ENCODE data around the gene TMEM86B.

TMEM86B gene

GRCh38 chr19:55198651-55199050 lies 29.9 kb downstream of the TMEM86B start:
- no peak for DNase-seq
- Mint-ChIP-seq H3K4me3 (no peak overlapping the region), H3K27me3 (peaks cover 37% of the 10 kb centered on the region), H3K9me3 (no peaks in the 10 kb centered on the region), H3K4me1 (ENCODE audit: low read depth) (no peaks in the 10 kb centered on the region), H3K36me3 (ENCODE audit: low read depth) (no peaks in the 10 kb centered on the region), H3K27ac (no peak overlapping the region)

GRCh38 chr19:55197528-55197927 lies 31.0 kb downstream of the TMEM86B start:
- no peaks in the 10 kb centered on the region for H3K36me3 Mint-ChIP-seq (ENCODE audit: low read depth)

DNA sequence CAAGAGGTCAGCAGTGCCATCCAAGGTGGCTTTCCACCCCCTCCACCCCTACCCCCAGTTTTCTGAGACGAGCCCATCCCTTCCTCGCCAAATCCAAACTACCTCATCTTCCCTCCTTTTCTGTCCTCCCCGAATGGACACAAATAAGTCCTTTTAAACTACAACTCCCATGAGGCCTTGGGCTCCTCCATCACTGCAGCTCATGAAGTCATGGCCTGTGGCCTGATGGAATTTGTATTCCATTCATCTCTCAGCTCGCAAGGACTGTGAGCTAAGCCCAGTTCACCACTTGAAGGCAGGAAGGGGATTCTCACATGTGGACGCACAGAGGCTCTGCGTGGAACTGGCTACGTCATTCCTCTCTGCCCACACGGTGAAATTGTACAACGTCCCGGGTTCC lies 31.8 kb downstream of the TMEM86B start:
- DNase-seq: no peak
- Mint-ChIP-seq H3K4me1 (ENCODE audit: low read depth) (no peaks in the 10 kb centered on the region), H3K36me3 (ENCODE audit: low read depth) (no peaks in the 10 kb centered on the region), H3K27ac (no peak overlapping the region), H3K9me3 (no peaks in the 10 kb centered on the region), H3K27me3 (peaks cover 33% of the 10 kb centered on the region), H3K4me3 (no peak overlapping the region)

More at GRCh38 chr19:55197528-55197927, 31.0 kb downstream of the TMEM86B start:
- Mint-ChIP-seq H3K4me1 (ENCODE audit: low read depth) (no peaks in the 10 kb centered on the region), H3K4me3 (no peak overlapping the region), H3K27ac (no peak overlapping the region), H3K27me3 (peaks cover 37% of the 10 kb centered on the region), H3K9me3 (no peaks in the 10 kb centered on the region)
- no peak for DNase-seq

DNA sequence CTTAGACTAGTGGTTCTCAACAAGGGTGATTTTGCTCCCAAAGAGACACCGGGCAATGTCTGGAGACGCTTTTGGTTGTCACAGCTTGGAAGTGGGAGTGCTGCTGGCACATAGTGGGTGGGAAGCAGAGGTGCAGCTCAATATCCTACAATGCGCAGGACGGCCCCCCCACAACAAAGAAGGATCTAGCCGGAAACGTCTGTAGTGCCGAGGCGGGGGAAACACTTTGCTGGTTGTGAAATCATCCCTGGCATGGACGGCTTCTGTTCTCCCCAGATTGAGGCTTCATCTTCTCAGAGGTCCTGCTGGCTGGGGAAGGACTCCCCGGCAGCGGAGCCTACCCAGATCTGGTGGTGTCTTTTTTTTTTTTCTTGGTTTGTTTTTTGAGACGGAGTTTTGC lies 35.1 kb downstream of the TMEM86B start:
- H3K4me1 Mint-ChIP-seq (ENCODE audit: low read depth): peaks cover 4% of the 10 kb centered on the region
- no peak overlapping the region for H3K27ac Mint-ChIP-seq
- no peaks in the 10 kb centered on the region for H3K36me3 Mint-ChIP-seq (ENCODE audit: low read depth)
- DNase-seq: no peak
- peaks cover 26% of the 10 kb centered on the region for H3K27me3 Mint-ChIP-seq
- no peak overlapping the region for H3K4me3 Mint-ChIP-seq
- no peaks in the 10 kb centered on the region for H3K9me3 Mint-ChIP-seq

DNA sequence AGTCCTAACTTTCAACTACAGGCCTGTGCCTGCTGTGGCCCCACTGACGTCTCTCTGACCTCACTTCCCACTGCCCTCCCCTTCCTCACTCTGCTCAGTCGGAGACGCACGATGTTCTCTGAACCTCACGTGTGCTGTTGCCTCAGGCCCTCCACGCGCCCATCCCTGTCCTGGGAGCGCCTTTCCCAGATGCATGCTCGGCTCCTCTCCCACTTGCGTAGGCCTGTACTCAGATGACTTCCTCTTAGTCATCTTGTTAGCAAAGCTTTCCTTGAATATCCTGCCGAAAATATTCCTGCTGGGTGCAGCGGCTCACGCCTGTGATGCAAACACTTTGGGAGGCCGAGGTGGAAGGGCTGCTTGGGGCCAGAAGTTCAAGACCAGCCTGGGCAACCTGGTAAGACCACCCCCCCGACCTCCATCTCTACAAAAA lies 39.1 kb downstream of the TMEM86B start:
- H3K27ac Mint-ChIP-seq: no peak overlapping the region
- peaks cover 31% of the 10 kb centered on the region for H3K27me3 Mint-ChIP-seq
- no peaks in the 10 kb centered on the region for H3K9me3 Mint-ChIP-seq
- H3K36me3 Mint-ChIP-seq (ENCODE audit: low read depth): no peaks in the 10 kb centered on the region
- no peak for DNase-seq
- peaks cover 5% of the 10 kb centered on the region for H3K4me1 Mint-ChIP-seq (ENCODE audit: low read depth)
- H3K4me3 Mint-ChIP-seq: no peak overlapping the region

GRCh38 chr19:55188625-55189024 lies 39.9 kb downstream of the TMEM86B start:
- no peaks in the 10 kb centered on the region for H3K9me3 Mint-ChIP-seq
- peaks cover 32% of the 10 kb centered on the region for H3K27me3 Mint-ChIP-seq
- H3K4me3 Mint-ChIP-seq: no peak overlapping the region
- H3K36me3 Mint-ChIP-seq (ENCODE audit: low read depth): no peaks in the 10 kb centered on the region
- no peak overlapping the region for H3K27ac Mint-ChIP-seq
- no peak for DNase-seq
- peaks cover 5% of the 10 kb centered on the region for H3K4me1 Mint-ChIP-seq (ENCODE audit: low read depth)

DNA sequence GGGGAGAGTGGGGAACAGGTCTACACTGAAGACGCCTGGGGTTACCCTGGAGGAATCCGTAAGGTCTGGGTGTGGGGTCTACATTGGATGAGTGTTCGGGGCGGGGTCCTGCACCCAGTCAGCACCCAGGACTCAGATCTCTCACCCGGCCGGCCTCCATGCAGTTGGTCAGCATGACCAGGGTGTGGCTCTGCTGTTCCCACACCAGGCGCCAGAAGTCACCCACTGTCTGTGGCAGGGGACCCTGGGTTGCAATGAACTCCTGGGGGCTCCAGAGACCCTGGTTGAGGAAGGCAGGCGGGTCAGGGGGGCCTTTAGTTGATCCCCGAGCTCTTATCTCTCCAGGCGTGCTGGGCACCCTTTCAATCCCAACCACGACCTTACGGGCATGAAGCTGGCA lies 42.5 kb downstream of the TMEM86B start:
- Mint-ChIP-seq H3K9me3 (no peaks in the 10 kb centered on the region), H3K36me3 (ENCODE audit: low read depth) (no peaks in the 10 kb centered on the region), H3K4me1 (ENCODE audit: low read depth) (peaks cover 5% of the 10 kb centered on the region), H3K4me3 (no peak overlapping the region), H3K27me3 (peaks cover 35% of the 10 kb centered on the region), H3K27ac (no peak overlapping the region)
- no peak for DNase-seq

DNA sequence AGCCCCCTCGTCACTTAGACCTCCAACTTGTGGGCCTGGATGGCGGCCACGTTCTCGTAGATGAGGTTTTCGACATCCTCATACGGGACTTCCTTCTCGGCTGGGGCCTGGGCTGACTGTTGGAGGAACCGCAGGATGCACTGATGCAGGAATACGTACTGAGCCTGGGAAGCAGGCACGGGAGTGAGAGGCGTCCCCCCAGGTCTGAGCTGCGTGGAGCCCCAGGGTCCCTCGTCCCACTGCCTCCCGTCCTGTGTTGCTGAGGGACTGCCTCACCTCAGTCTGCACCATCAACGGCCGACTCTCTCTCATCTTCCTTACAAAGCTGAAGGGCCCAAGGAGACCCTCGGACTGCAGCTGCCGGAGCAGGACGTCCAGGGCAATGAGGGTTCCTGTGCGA lies 46.8 kb downstream of the TMEM86B start:
- Mint-ChIP-seq H3K4me3 (no peak overlapping the region), H3K27ac (no peak overlapping the region), H3K4me1 (ENCODE audit: low read depth) (peaks cover 18% of the 10 kb centered on the region), H3K27me3 (peaks cover 73% of the 10 kb centered on the region), H3K9me3 (no peaks in the 10 kb centered on the region), H3K36me3 (ENCODE audit: low read depth) (no peaks in the 10 kb centered on the region)
- no peak for DNase-seq

GRCh38 chr19:55179606-55180484 lies 48.7 kb downstream of the TMEM86B start, which contains the start of gene SYT5:
SYT5 (minus strand) TSS chr19:55180289; CDS start chr19:55179041, 1,248 bp downstream.
- peaks cover 79% of the 10 kb centered on the region for H3K27me3 Mint-ChIP-seq
- DNase-seq: peak; percentile 82
- H3K27ac Mint-ChIP-seq: no peak within 1 kb of the TSS
- no peaks in the 10 kb centered on the region for H3K36me3 Mint-ChIP-seq (ENCODE audit: low read depth)
- H3K9me3 Mint-ChIP-seq: no peaks in the 10 kb centered on the region
- peak within 1 kb of the TSS; percentile 59 for H3K4me3 Mint-ChIP-seq
- peaks cover 19% of the 10 kb centered on the region for H3K4me1 Mint-ChIP-seq (ENCODE audit: low read depth)

DNA sequence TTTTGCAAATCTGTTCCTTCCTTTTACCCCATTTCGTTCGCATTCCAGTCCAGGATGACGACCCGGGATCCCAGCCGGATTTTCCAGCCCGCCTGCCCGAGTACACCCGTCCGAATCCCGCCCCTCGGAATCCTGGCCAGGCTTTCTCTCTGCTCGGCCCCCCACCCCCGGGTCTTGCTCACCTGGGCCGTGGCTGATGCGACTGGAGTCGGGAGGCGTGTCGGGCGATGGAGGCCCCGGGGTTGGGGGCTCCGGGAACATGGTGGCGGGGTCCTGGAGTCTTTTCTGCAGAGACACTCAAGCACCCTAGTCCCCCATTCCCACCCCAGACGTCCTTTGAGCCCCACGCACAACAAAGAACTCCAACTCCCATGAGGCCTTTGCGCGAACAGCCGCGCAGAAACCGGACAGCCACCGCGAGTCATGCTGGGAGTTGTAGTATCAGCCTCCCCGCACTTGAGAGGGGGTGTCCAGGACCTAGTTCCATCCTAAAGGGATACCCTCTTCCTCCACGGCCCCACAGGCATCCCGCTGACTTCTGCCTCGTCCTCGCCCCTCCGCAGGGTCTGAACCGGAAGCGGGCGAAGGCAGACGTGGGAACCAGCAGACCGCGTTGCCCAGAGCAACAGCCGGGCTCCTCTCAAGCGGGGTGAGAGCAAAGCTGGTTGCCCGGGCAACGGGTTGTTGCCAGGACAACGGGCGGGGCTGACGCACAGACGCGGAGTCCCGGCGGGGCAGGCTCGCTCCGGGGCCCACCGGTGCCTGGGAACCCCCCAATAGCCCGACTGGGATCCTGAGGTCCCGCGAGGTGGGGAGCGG lies 49.6 kb downstream of the TMEM86B start:
- H3K4me3 Mint-ChIP-seq: peak overlapping the region; percentile 57
- no peaks in the 10 kb centered on the region for H3K36me3 Mint-ChIP-seq (ENCODE audit: low read depth)
- no peaks in the 10 kb centered on the region for H3K9me3 Mint-ChIP-seq
- no peak overlapping the region for H3K27ac Mint-ChIP-seq
- peak; percentile 90 for DNase-seq
- peaks cover 85% of the 10 kb centered on the region for H3K27me3 Mint-ChIP-seq
- peaks cover 27% of the 10 kb centered on the region for H3K4me1 Mint-ChIP-seq (ENCODE audit: low read depth)

Data from activated T-cell treated with anti-CD3 and anti-CD28 coated beads, Interleukin-2, amount 50 U/mL, for 24 hours (primary cell).